Esophagus squamous epithelium (tissue), 5 donors: Measurements from ENCODE around the gene FGF14. TPM values are rescaled to one million over a fixed set of nuclear protein-coding genes. Genes with fewer than 3 reads are reported as not detected.

Experiments
- DNase-seq: peaks from one replicate; lab custom pipeline; 2025; lab: John Stamatoyannopoulos, UW
- H3K27ac ChIP-seq, 4 donors: fragments of 200-600 bp; sonication (generic); one replicate each; pipeline ENCODE4 v1.5.1; 2016 to 2019; ENCODE audit warnings: mild to moderate bottlenecking in 1 of 4
- H3K27me3 ChIP-seq, 4 donors: fragments of 200-600 bp; sonication (generic); 1 replicate in 3 of 4; 2 replicates in 1 of 4; pipeline versions ENCODE4 v1.5.1 to v1.6.0; 2017 to 2021; ENCODE audit warnings: antibody characterized with exemption in 1 of 4
- H3K36me3 ChIP-seq, 3 donors: fragments of 200-600 bp; sonication (generic); one replicate each; pipeline ENCODE4 v1.5.1; 2016 to 2019
- H3K4me1 ChIP-seq, 3 donors: fragments of 200-600 bp; sonication (generic); one replicate each; pipeline ENCODE4 v1.5.1; 2017 to 2019
- H3K4me3 ChIP-seq, 4 donors: fragments of 200-600 bp; sonication (generic); 1 replicate in 3 of 4; 2 replicates in 1 of 4; pipeline ENCODE4 v1.5.1; 2016 to 2019; ENCODE audit warnings: mild to moderate bottlenecking in 2 of 4, moderate library complexity in 1 of 4
- H3K9me3 ChIP-seq, 3 donors: fragments of 200-600 bp; sonication (generic); one replicate each; pipeline ENCODE4 v1.5.1; 2016 to 2019
- POLR2A ChIP-seq, 4 donors: fragments of 450-650 bp; IDR thresholded peaks; one replicate each; pipeline ENCODE4 v1.6.1; 2017; ENCODE audit warnings: antibody characterized with exemption in 4 of 4, mild to moderate bottlenecking in 4 of 4, moderate library complexity in 3 of 4
- whole genome bisulfite sequencing, 2 donors: methylation state at CpG; one replicate each; pipeline ENCODE4 v1.1.5; 2018; 5-methylcytosine and 5-hydroxymethylcytosine counted together
- intact Hi-C: fragments of 100-400 bp; cut with DNase I; formaldehyde crosslinking; loops from one replicate; pipeline ENCODE4 v1.15.0; 2022
- small RNA-seq, 4 donors: library from RNA; depleted of rRNA; stranded (forward); fragments of <200 nt; gene quantifications; one replicate each; pipeline ENCODE3, GENCODE V24; 2016
- total RNA-seq, 4 donors: library from RNA; depleted of rRNA; stranded (reverse); fragments of >200 nt; gene quantifications; one replicate each; pipeline ENCODE4 v1.1.0, GENCODE V29; 2016
- TF ChIP-seq, protein P1 (sequence below), 6 experiments: fragments of 450-650 bp in 4 of 6; fragments of 200-600 bp in 2 of 6; sonication (generic) in 2 of 6; IDR thresholded peaks; one replicate each; pipeline ENCODE4 v1.5.1; 2016 to 2019; ENCODE audit warnings: antibody characterized with exemption in 6 of 6, mild to moderate bottlenecking in 4 of 6, moderate library complexity in 4 of 6
- donor health status: DM: yes; HTN: yes; CAD: no.

FGF14 gene
- total RNA-seq, 4 donors from 2014 or later: 0.11 to 4.2 (median 1.0) TPM

DNA sequence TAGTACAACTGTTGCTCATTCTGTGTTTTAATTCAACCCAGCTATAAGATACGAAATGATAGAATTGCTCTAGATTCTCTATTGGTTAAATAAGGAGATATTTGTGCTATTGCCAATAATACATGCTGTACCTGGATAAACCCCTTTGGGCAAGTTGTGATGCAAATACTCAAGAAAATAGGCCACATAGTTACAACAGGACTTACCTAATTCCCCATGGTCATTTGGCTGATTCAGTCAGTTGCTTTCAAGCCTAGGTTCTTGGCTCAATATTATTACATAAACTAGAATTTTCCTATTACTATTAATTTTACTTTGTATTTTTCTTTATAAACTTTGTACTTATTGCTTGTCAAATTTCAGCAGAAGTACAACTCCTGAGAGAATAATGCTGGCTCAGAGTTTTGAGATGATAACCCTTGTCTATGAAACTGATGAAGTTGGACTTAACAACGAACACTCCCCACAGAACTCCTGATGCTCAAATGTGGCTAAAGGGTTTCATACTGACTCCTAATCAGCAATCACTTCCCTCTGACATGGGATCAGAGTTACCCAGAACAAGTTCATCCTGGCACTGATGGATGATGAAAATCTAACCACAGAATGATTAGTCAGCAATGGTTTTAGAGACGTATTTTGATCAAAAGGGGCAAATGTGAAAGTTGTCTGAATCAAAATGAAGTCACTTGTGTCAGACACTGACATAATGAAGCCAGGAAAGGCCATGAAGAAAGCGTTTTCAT, 728.3 kb downstream of the FGF14 start:
- H3K4me3 ChIP-seq: no peak overlapping the region
- TF ChIP-seq, protein P1, sequence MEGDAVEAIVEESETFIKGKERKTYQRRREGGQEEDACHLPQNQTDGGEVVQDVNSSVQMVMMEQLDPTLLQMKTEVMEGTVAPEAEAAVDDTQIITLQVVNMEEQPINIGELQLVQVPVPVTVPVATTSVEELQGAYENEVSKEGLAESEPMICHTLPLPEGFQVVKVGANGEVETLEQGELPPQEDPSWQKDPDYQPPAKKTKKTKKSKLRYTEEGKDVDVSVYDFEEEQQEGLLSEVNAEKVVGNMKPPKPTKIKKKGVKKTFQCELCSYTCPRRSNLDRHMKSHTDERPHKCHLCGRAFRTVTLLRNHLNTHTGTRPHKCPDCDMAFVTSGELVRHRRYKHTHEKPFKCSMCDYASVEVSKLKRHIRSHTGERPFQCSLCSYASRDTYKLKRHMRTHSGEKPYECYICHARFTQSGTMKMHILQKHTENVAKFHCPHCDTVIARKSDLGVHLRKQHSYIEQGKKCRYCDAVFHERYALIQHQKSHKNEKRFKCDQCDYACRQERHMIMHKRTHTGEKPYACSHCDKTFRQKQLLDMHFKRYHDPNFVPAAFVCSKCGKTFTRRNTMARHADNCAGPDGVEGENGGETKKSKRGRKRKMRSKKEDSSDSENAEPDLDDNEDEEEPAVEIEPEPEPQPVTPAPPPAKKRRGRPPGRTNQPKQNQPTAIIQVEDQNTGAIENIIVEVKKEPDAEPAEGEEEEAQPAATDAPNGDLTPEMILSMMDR (IDR thresholded peaks at IDR 0.05): no peak
- no peak for TF ChIP-seq POLR2A (IDR thresholded peaks at IDR 0.05)
- intact Hi-C loops: no loop called here
- no peaks in the 10 kb centered on the region for H3K36me3 ChIP-seq
- H3K9me3 ChIP-seq: no peaks in the 10 kb centered on the region
- H3K4me1 ChIP-seq: no peaks in the 10 kb centered on the region
- DNase-seq: no peak
- WGBS, 2 donors: 51 to 55% methylated on average over 4 of the region's 4 CpGs
- H3K27ac ChIP-seq: no peak overlapping the region
- H3K27me3 ChIP-seq: no peaks in the 10 kb centered on the region

DNA sequence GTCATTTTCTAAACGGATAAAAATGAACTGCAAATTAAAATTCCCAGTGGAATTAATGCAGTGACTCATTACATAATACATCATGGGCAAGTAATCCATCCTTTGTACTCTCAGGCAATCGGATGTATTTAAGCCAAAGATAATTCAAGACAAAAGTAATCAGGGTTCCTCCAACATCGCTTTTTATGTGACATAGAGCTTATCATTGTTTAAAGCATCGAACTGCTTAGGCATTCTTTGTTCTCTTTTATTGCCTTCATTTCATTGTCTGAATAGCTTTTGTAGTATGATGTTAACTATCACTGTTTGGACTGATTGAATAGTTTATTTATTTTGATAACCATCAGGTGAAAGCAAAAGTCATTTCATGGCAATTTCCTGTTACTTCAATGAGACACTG, 740.0 kb downstream of the FGF14 start:
- 13 to 27% methylated on average over 4 of the region's 4 CpGs for WGBS, 2 donors

More for the DNA sequence above, 740.0 kb downstream of the FGF14 start:
- Histone ChIP-seq H3K27ac (no peak overlapping the region), H3K4me1 (no peaks in the 10 kb centered on the region), H3K36me3 (no peaks in the 10 kb centered on the region), H3K4me3 (no peak overlapping the region), H3K9me3 (no peaks in the 10 kb centered on the region), H3K27me3 (no peaks in the 10 kb centered on the region)
- no peak for DNase-seq
- intact Hi-C loops: no loop called here
- no peak for TF ChIP-seq POLR2A (IDR thresholded peaks at IDR 0.05)
- TF ChIP-seq, protein P1 (IDR thresholded peaks at IDR 0.05): no peak

Small RNAs within 50 kb of the gene (small RNA-seq; reads per million reads assigned to genes)
- gene MIR2681 (0.18 to 0.95 (median 0.29) reads per million in 4 donors), gene MIR4705 (0 reads per million in 4 donors), gene RNU1-24P (0 reads per million in 4 donors), gene RNY1P2 (0 reads per million in 4 donors), gene RPL39P29 (0 reads per million in 4 donors)

Other genes with a start within 250 kb of the FGF14 start
- gene TPP2, start 194.9 kb upstream of the FGF14 start, total RNA-seq: 10 to 100 TPM; 19.9 to 39.9 (median 25.1) TPM